GM19372 (cell line): ENCODE results near the gene SH2B2.

Experiments used
- ATAC-seq: cut with Tn5 transposase; IDR thresholded peaks from one replicate; pipeline ENCODE4 v1.9.1; 2021; ENCODE audit warnings: mild to moderate bottlenecking, low read depth, moderate library complexity; ENCODE audit not compliant: unreplicated experiment

SH2B2 gene

DNA sequence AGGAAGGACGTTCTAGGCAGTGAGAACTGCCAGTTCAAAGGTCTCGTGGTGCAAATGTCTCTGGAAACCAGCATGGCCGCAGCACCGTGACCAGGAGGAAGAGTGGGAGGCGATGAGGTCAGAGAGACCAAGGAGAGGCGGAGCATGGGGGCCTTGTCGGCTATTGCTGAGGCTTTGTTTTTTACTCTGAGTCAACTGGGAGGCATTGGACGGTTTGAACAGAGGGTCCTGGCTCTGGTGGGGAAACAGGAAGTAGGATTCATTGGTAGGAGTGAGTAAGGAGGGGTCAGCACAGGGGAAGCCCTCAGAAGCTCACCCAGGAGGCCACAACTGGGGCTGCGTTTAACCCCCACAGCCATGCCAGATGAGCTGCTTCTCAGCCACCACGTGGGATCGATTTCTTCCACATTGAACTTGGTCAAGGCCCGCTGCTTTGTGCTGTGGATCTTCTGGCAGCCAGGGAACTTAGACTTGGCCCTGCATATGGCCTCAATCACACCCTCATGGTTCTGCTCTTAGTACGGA lies 22.2 kb upstream of the SH2B2 start:
- no peak for ATAC-seq

DNA sequence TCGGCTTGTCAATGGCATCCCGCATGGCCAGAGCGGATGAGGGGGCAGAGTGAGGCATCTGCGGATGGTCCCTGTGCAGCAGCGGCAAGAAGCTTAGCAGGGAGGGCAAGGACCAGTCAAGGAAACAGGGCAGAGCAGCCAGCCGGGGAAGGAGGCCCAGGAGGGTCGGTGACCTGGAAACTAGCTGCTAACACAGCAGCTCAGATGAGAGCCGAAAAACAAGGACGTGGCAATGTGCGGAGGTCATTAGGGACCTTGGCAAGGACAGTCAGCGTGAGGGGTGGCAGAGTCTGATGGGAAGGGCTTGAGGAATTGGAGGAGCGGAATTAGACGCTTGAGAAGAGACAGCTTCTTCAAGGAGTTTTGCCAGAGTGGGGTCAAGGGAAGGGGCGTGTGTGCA lies 20.1 kb upstream of the SH2B2 start:
- no peak for ATAC-seq

DNA sequence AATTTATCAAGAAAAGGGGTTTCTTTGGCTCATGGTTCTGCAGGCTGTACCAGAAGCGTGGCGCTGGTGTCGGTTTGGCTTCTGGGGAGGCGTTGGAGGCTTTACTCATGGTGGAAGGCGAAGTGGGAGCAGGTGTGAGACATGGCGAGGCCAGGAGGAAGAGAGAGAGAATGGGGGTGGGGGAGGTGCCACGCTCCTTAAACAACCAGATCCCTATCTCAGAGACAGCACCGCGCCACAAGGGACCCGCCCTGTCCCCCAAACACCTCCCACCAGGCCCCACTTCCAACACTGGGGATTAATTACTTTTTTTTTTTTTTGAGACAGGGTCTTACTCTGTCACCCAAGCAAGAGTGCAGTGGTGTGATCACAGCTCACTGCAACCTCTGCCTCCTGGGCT lies 18.0 kb upstream of the SH2B2 start:
- ATAC-seq, result no peak

DNA sequence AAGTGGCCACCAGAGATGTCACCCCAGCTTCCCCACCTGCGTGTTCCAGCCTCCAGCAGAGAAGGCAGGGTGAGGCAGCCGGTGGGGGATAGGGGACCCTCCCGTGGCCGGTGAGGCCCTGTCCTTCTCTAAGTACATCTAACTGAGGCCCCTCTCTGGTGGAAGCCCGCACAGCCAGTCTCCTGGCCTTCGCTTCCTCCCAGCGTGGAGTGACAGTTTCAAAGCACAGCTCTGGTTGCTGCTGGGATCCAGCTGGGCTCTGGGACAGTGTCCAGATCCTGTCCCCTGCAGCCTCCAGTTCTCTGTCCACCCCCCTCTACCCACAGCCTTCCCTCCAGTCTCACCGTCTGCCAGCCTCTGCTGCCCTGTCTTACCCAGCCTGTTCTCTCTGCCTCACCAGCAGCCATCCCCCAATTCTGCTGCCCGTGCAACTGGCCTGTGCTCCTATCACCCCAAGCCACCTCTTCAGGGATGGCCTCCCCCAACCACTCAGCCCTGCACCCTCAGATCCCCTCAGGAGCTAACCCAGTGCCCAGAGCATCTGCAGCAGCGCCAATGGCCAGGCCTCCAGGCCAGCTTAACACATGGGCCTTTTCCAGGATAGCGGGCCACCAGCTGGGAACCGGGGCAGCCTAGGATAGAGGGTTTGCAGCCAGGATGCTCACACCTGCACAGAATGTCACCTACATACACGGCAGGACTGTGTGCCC lies 16.3 kb upstream of the SH2B2 start:
- no peak for ATAC-seq

DNA sequence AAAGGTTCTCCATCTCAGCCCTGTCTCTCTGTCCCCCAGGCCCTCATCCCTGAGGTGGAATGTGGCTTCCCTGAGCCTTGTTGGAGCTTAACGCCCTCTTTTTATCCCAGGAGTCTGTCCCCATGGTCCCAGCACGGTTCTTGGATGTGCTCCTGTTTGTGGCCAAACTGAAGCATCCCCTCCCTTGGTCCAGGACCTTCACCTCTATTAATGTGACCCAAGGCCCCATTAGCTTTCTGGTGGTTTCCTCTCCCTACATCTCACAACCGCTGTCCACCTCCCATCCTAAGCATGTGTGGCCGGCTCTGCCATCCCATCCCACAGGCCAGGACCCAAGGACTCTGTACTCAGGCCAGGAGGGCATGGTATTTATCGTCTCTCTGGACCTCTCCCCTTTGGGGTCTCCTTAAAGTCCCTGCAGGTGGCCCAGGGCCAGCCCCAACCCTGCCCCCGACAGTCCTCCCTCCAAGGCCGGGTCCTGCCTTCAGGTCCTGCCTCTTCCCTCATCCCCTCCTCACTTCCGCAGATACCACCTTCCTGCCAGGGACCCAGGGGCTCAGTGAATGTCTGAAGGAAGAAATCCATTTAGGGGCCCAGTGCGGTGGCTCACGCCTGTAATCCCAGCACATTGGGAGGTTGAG lies 15.4 kb upstream of the SH2B2 start:
- no peak for ATAC-seq

DNA sequence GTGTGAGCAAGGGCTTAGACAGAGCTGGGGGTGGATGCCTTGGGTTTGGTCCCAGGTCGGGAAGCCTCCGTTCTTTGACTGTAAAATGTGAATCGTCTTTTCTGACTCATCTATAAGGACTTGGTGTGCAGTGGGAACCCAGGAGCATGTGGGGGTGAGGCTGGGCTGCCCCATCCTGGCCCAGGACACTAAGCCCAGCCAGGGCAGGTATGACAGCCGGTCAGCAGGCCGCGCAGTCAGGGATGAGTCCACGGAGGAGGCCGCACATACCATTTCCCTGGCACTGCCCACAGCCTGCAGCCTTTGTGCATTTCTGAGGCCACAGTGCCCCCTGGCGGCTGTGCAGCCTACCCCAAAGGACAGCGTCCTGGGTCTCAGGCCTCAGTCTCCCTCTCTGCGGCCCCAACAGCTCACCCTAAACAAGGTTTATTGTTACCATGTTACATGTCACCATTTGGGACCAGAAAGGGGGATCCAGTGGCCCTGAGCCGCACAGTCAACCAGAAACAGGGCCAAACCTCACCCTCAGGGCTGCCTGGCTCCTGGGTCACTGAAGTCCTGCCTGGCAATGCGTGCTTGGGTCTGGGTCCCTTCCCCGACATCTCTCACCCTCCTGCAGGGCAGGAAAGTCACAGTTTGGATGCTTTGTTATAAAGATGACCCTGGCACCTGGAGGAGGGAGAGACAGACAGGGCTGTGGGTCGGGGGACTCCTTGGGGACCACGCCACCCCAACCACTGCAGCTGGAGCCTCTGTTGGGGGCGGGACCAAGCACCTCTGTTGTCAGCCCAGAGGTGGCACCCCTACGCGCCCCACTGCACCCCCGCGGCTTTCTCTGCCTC lies 14.4 kb upstream of the SH2B2 start:
- no peak for ATAC-seq

DNA sequence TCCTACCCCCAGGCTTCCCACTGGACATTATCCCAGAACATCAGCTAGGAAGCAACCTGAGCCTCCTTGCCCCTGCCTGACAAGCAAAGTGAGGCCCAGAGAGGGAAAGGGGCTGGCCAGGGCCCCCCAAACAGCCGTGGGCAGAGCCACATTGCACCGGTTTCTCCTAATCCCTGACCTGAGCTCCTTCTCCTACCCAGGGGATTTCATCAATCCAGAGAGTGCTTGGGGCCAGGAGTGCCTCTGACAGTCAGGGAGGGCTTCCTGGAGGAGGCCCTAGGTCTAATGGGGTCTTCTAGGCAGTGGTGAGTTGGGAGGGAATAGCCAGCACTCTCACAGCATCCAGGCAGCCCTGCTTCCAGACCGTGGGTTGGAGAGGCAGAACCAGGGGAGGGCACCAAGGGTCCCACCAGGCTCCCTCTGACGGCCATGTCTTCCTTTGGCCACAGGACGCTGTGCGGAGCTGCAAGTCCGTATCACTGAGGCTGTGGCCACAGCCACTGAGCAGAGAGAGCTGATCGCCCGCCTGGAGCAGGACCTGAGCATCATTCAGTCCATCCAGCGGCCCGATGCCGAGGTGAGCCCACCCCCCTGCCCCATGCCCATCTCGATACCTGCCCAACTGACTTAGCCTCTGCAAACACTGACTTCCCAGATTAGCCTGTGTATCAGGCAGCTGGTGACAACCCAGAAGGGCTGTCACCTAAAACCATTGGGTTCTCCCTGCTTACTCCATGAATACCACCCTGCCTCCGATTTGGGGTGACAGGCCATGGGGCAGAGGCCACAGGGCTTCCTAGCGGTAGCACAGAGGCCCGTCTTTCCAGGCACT lies 13.5 kb upstream of the SH2B2 start:
- no peak for ATAC-seq

DNA sequence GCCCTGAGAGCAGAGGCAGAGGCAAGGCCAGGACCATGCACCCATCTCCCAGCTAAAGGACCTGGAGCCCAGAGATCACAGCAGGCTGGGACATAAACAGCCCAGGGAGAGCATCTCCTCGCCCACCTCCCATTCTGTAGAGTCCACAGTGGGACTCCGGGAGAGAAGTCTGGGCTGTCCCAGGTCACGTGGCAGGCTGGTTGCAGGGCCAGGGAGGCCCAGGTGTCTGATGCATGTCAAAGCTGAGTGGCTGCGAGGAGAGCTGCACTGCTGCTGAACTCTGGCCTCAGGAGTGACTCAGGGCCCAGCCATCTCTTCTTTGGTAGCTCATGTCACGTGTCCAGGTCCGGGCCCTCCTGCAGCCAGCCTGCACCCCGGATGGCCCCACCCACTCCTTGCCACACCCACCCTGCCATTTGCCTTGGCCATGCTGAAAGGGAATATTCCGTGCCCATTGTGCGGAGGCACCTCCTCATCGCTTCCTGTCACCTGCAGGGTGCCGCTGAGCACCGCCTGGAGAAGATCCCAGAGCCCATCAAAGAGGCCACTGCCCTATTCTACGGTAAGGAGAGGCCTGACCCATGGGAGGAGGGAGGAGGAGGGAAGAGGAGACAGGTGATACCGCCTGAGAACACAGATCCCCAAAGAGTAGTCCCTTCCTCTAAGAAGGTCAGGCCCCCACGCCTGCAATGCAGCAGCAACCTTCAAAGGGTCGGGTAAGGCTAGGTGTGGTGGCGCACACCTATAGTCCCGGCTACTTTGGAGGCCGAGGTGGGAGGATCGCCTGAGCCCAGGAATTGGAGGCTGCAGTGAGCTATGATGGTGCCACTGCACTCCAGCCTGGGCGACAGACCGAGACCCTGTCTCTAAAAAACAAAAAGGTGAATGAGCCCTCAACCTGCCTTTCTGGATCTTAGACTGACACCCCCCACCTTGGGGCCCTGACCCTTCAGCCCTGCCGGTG lies 12.6 kb upstream of the SH2B2 start:
- no peak for ATAC-seq

DNA sequence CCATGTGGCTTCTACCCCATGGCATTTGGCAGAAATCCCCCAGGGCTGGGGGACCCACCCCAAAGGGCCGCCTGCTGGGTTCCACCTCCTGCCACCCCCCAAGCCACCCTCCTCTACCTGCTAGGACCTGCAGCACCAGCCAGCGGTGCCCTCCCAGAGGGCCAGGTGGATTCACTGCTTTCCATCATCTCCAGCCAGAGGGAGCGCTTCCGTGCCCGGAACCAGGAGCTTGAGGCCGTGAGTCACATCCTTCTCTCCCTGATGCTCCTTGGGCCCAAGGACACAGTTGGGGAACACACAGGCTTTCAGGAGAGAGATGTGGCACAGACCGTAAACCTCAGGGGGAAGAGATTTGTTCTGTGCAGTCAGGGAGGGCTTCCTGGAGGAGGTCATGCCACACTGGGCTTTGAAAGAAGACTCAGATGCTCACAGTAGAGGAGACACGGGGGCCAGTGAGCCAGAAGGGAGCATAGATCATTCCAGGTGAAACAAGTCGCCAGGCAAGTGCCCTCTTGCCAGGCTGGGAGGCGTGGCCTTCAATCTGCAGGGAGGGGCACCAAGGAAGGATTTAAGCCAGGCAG lies 11.5 kb upstream of the SH2B2 start:
- no peak for ATAC-seq

DNA sequence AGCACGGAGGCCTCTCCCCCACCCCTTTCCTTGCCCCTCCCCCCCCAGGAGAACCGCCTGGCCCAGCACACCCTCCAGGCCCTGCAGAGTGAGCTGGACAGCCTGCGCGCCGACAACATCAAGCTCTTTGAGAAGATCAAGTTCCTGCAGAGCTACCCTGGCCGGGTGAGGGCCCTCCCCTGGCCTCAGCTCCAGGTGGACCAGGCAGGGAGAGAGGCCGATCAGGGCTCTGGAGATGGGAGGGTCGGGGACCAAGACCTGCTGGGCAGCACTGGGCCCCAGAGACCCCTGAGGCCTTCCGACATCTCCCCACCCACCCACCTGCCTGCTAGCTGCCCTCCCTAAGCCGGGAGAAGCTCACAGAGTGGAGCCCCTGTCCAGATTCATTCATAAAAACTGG lies 8.8 kb upstream of the SH2B2 start:
- ATAC-seq, result no peak

DNA sequence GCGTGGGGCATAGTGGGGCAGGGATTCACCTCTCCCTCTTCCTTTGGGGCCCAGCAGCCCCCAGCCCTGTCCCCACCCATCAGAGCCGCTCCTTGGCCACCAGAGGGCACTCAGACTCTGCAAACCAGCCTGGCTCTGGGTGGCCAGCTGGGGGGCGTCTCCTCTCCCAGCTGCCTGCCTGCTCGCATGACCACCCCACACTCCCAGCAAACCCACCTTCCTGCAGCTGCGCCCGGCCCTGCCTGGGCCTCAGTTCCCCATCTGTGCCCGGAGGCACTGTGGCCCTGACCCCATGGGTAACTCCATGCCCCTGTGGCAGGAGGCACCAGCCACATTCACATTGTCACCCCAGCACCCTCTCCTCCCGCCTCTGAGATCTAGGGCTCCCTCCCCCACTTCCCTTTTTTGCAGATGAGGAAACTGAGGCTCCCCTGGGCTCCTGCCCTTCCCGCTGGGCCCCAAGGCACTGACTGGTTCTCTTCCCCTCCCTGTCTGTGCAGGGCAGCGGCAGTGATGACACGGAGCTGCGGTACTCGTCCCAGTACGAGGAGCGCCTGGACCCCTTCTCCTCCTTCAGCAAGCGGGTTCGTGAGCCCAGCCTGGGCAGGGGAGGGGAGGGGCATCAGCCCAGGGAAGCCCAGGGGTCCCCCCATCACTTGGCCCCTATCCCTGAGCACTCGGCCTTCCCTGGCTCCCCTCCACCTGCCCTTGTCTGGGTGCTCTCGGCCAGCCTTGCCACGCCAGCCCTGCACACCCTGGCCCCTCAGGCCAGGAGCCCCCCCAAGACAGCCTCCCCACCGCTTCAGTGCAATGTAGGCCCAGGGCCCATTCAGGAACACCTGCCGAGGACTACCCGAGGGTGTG lies 6.9 kb upstream of the SH2B2 start:
- ATAC-seq, result peak; percentile 65

DNA sequence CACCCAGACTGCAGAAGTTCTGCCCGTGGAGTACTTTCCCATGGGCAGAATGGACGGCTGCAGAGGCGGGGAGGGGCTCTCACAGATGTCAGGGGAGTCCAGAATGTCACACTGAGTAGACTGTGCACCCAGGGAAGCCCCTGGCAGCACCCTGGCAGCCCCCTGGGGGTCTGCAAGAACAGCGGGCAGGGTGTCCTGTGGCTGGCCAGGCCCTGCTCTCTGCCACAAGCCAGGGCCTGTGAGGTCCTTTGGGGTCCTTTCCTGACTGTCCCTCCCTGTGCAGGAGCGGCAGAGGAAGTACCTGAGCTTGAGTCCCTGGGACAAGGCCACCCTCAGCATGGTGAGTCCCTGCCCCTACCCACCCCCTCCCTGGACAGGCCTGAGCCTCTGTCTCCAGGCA lies 6.1 kb upstream of the SH2B2 start:
- no peak for ATAC-seq

DNA sequence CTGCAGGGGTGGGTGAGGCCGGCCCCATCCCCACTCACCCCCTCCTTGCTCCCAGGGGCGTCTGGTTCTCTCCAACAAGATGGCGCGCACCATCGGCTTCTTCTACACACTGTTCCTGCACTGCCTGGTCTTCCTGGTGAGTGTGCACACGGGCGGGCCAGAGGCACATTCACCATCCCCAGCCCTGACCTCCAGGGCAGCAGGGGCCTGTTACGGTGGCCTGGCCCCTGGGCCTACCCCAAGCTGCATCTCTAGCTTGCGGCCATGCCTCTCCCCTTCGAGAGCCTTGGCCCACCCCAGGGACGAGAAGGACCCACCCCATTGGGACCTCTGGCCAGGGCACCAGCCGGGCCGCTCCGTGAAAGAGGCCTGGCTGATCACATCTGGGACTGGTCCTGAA lies 4.9 kb upstream of the SH2B2 start:
- no peak for ATAC-seq

DNA sequence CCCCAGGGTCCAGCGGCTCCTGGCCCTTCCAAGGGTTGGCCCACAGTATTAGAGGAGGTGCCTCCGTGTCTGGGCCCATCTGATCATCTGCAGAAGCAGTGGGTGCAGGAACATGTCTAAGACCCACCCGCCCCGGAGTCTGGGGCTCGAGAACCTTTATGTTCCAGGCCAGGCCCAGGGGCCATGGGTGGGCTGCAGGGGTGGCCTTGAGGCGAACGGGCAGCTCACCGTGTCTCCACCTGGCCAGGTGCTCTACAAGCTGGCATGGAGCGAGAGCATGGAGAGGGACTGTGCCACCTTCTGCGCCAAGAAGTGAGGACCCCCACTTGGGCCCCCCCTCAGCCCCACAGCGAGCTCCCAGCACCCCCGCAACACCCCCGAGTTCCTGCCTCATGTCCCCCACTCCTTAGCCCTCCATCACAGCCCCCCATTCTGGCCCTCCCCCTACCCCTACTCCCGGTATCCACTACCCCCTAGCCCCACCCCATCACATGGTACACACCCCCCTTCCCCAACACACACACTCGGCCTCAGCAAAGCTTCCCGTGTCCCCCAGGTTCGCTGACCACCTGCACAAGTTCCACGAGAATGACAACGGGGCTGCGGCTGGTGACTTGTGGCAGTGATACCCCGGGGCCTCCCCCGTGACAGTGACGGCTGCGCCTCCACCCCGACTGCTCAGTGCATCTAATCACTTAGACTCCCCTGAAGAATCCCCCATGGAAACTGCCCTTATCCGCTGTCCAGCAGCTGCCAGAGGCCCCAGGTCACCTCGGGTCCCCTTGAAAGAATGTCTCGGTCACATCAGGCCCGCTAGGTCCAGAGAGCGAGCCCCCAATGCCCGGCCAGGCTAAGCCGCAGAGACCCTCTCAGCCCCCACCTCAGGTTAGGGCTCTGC lies 4.0 kb upstream of the SH2B2 start:
- ATAC-seq, result no peak

DNA sequence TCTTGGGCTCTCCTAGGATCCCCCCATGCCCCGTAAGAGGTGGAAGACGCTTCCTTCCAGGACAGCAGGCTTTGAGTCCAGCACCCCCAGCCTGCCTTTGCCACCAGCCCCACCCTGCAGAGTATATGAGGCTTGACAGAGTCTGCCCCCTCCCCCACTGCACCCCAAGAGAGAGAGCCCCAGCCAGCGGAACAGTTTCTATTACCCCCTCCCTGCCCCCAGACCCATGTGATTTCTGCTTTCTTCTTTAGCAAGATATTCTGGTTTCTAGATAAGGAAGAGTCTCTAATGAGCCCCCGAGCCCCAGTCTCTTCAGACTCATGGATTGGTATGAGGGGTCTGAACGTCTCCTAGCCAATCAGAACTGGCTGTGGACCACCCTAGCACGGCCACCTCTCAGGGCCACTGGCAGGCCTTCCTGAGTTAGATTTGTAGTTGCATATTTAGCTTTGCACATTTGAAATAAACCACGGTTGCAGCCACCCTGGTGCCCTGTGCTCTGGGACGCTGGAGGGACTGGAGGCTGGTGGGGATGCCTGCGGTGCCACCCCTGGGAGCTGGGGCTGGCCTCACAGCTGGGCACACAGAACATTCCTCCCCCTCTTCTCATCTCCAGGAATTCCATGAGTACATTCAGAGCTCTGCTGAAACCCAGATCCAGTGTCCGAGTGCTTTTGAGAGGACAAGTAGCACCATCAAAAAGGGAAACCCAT lies 3.0 kb upstream of the SH2B2 start:
- ATAC-seq, result no peak

DNA sequence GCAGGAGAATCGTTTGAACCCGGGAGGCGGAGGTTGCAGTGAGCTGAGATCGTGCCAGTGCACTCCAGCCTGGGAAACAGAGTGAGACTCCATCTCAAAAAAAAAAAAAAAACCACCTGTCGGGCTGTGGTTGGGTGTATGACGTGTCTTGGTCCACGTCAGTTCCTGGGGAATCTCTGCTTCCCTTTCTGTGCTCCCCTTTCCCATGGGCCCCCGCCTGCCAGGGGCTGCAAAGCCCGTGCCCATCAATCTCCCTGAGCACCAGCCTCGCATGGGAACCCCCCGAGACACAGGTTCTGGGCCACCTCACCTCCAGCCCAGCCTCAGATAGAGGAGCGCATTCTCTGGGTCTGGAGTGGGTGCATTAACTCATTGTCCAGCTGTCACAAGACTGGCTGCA lies 2.3 kb upstream of the SH2B2 start:
- no peak for ATAC-seq
